HFFc6 (cell line): Measurements from ENCODE around the gene ARAP1. TPM values are rescaled to one million over a fixed set of nuclear protein-coding genes. Genes with fewer than 3 reads are reported as not detected.

Experiments used
- DNase-seq: peaks from one replicate; pipeline ENCODE4 v3.0.0-alpha.2; 2018
- H3K27ac Mint-ChIP-seq: 2 replicates; pipeline ENCODE4 v1.8.0; 2020; ENCODE audit warnings: mild to moderate bottlenecking, mixed read lengths
- H3K27me3 Mint-ChIP-seq: 2 replicates; pipeline ENCODE4 v1.8.0; 2021; ENCODE audit warnings: mild to moderate bottlenecking, moderate library complexity, mixed read lengths; ENCODE audit not compliant: insufficient read depth
- H3K36me3 Mint-ChIP-seq: 2 replicates; pipeline ENCODE4 v1.8.0; 2021; ENCODE audit warnings: low read depth, mixed read lengths
- H3K4me1 Mint-ChIP-seq: 2 replicates; pipeline ENCODE4 v1.8.0; 2020; ENCODE audit warnings: low read depth, mixed read lengths
- H3K4me3 Mint-ChIP-seq: 2 replicates; pipeline ENCODE4 v1.8.0; 2020; ENCODE audit warnings: mild to moderate bottlenecking, moderate library complexity, mixed read lengths
- H3K9me3 Mint-ChIP-seq: 2 replicates; pipeline ENCODE4 v1.8.0; 2020; ENCODE audit warnings: mild to moderate bottlenecking, mixed read lengths
- CTCF ChIP-seq: fragments of 200-600 bp; sonication (generic); IDR thresholded peaks from 2 replicates; pipeline ENCODE4 v1.5.0; 2021; ENCODE audit warnings: antibody characterized with exemption, mild to moderate bottlenecking
- total RNA-seq, 6 experiments: library from RNA; stranded (reverse); fragmentation: NEBNext Ultra II Directional; extraction: Animal tissue kit (Norgen Biotek cat#: 25700); gene quantifications; 2 replicates in 1 of 6; 3 replicates in 5 of 6; pipeline ENCODE4 v1.2.3, GENCODE V29; 2021

The ARAP1 gene
- total RNA-seq, 6 experiments from 2014 or later, result 42.5 to 49.0 (median 46.8) TPM

DNA sequence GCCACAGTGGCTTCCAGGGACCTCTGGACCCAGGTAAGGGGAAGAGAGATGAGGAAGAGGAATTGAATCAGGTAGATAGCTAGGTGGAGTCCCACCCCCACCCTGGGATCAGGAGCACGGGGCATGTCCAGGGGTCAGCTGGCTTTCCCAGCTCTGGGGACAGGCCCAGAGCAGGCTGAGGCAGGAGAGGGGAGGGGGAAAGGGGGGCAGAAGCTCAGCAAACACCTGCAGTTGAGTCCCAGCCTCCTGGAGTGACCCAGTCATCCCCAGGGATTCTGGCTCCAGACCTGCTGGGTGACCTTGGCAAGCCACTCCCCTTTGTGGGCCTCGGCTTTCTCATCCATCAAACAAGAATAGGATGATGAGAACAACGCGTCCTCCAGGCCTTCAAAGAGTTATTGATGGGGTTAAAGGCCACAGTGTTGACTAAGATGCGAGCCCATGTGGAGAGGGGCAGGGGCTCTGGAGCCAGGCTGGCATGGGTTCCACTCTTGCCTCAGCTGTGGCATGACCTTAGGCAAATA, 25.6 kb upstream of the ARAP1 start:
- TF ChIP-seq CTCF, result no peak
- Mint-ChIP-seq H3K9me3 (no peaks in the 10 kb centered on the region), H3K27me3 (peaks cover 5% of the 10 kb centered on the region), H3K27ac (no peak overlapping the region), H3K36me3 (no peaks in the 10 kb centered on the region), H3K4me1 (peaks cover 13% of the 10 kb centered on the region), H3K4me3 (no peak overlapping the region)
- DNase-seq, result no peak

GRCh38 chr11:72776844-72777754, 24.9 kb upstream of the ARAP1 start:
- H3K4me1 Mint-ChIP-seq, result peaks cover 21% of the 10 kb centered on the region
- no peak for TF ChIP-seq CTCF
- peaks cover 5% of the 10 kb centered on the region for H3K27me3 Mint-ChIP-seq

GRCh38 chr11:72776117-72776843, 24.1 kb upstream of the ARAP1 start:
- no peak for TF ChIP-seq CTCF
- Mint-ChIP-seq H3K4me1 (peaks cover 29% of the 10 kb centered on the region), H3K27me3 (peaks cover 5% of the 10 kb centered on the region)

More at GRCh38 chr11:72776844-72777754, 24.9 kb upstream of the ARAP1 start:
- no peaks in the 10 kb centered on the region for H3K36me3 Mint-ChIP-seq
- no peak overlapping the region for H3K4me3 Mint-ChIP-seq
- no peaks in the 10 kb centered on the region for H3K9me3 Mint-ChIP-seq
- no peak overlapping the region for H3K27ac Mint-ChIP-seq
- DNase-seq, result no peak

DNA sequence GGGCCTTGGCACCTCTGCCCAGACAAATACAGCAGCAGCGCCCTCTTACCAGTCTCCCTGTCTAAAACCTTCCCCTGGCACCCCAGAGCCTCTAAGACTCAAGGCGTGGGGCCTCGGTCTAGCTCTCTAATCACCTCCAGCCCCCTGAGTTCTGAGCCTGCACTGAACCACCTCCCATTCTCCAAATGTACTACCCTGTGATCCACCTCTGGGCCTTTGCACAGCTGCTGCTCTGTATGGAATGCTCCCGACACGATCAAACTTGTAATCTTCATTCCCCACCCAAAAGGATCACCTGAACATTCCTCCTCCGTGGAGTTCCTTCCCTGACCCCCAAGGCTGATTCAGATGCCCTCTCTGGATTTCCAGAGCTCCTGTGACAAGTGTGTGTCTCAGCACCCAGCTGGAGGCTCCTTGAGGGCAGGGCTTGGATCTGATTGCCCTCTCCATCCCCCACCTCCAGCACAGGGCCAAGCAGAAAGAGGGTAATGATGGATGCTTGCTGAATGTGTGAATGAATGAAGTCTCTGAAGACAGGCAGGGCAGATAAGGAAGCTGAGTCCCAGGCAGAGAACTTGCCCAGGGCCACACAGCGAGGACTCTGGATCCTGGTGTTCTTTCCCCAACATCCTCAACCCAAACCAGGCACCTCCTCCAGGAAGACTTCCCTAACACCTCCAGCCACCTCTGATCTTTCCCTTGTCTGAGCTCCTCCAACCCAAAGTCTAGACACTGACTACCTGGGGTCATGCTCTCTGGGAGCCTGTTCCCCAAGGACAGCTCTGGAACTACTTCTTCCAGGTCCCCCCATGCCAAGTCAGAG, 23.3 kb upstream of the ARAP1 start:
- no peak for DNase-seq
- Mint-ChIP-seq H3K36me3 (no peaks in the 10 kb centered on the region), H3K9me3 (no peaks in the 10 kb centered on the region), H3K4me3 (no peak overlapping the region), H3K27me3 (peaks cover 5% of the 10 kb centered on the region), H3K27ac (no peak overlapping the region), H3K4me1 (peaks cover 37% of the 10 kb centered on the region)
- no peak for TF ChIP-seq CTCF

More at GRCh38 chr11:72776117-72776843, 24.1 kb upstream of the ARAP1 start:
- no peaks in the 10 kb centered on the region for H3K9me3 Mint-ChIP-seq
- H3K36me3 Mint-ChIP-seq, result no peaks in the 10 kb centered on the region
- no peak overlapping the region for H3K4me3 Mint-ChIP-seq
- no peak for DNase-seq
- H3K27ac Mint-ChIP-seq, result no peak overlapping the region

DNA sequence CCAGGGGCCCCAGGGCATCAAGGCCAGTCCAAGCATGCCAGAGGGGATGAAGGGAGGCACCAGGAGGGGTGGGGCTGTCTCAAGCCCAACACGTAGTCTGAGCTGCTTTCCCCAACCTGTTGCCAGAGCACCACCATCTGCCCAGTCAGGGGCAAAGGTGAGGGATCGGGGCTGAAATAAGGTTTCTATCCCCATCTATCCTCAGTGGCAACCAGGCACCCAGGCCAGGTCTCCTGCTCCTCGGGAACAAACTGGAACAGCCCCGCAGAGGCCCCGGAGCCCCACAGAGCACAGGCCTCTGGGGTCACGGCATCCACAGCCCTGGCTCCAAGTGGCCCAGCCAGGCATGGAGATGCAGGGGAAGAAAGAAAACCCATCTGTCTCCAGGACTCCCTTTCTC, 22.3 kb upstream of the ARAP1 start:
- no peak overlapping the region for H3K27ac Mint-ChIP-seq
- DNase-seq, result no peak
- peaks cover 5% of the 10 kb centered on the region for H3K27me3 Mint-ChIP-seq
- no peak for TF ChIP-seq CTCF
- peaks cover 38% of the 10 kb centered on the region for H3K4me1 Mint-ChIP-seq
- no peak overlapping the region for H3K4me3 Mint-ChIP-seq
- no peaks in the 10 kb centered on the region for H3K36me3 Mint-ChIP-seq
- H3K9me3 Mint-ChIP-seq, result no peaks in the 10 kb centered on the region
